IPS DF 6.9 (cell line): ENCODE results near the gene NXNL2.
A peak's percentile ranks its signal among the peaks of the same experiment; 100 is the strongest.

ENCODE experiments used
- DNase-seq: peaks from one replicate; pipeline ENCODE4 v3.0.0-alpha.2; 2013; ENCODE audit warnings: low read depth, low spot score
- H3K27ac ChIP-seq: one replicate; pipeline ENCODE4 v1.5.1; 2013; ENCODE audit warnings: low read length, control low read depth
- H3K27me3 ChIP-seq: 2 replicates; pipeline ENCODE4 v1.6.1; 2013; ENCODE audit warnings: mild to moderate bottlenecking, low read length; ENCODE audit not compliant: control insufficient read depth, insufficient read depth
- H3K36me3 ChIP-seq: 2 replicates; pipeline ENCODE4 v1.6.1; 2013; ENCODE audit warnings: low read length; ENCODE audit not compliant: control insufficient read depth, insufficient read depth
- H3K4me1 ChIP-seq: 2 replicates; pipeline ENCODE4 v1.6.1; 2013; ENCODE audit warnings: low read length; ENCODE audit not compliant: control insufficient read depth, insufficient read depth
- H3K4me3 ChIP-seq: 2 replicates; pipeline ENCODE4 v1.5.1; 2013; ENCODE audit warnings: mild to moderate bottlenecking, low read length
- H3K9me3 ChIP-seq: 2 replicates; pipeline ENCODE4 v1.6.1; 2013; ENCODE audit warnings: low read length, inconsistent platforms; ENCODE audit not compliant: control insufficient read depth, insufficient read depth
- WGBS: extraction: QIAGEN DNeasy Blood & Tissue Kit; methylation state at CpG from one replicate; pipeline ENCODE4 v1.1.7; 2013; ENCODE audit warnings: mixed read lengths, missing lambda C conversion rate; ENCODE audit not compliant: insufficient read length, insufficient coverage; 5-methylcytosine and 5-hydroxymethylcytosine counted together

NXNL2 gene

GRCh38 chr9:88531920-88532698 is 2.9 kb upstream of the NXNL2 start:
- Histone ChIP-seq H3K4me3 (peak overlapping the region; percentile 2; the same call in 1 of the 2 replicates), H3K4me1 (no peaks in the 10 kb centered on the region)

GRCh38 chr9:88533951-88534455 is 975 bp upstream of the NXNL2 start:
- Histone ChIP-seq H3K36me3 (no peaks in the 10 kb centered on the region), H3K9me3 (no peaks in the 10 kb centered on the region), H3K4me3 (peak overlapping the region; percentile 55; the same call in 1 of the 2 replicates), H3K27me3 (no peaks in the 10 kb centered on the region; the same call in 1 of the 2 replicates), H3K27ac (no peak overlapping the region), H3K4me1 (no peaks in the 10 kb centered on the region)
- no CpG with 5 or more reads among the region's 41 CpGs for WGBS
- DNase-seq = no peak

More at GRCh38 chr9:88531920-88532698, 2.9 kb upstream of the NXNL2 start:
- H3K9me3 ChIP-seq = no peaks in the 10 kb centered on the region
- no peak overlapping the region for H3K27ac ChIP-seq
- no peaks in the 10 kb centered on the region; the same call in 1 of the 2 replicates for H3K27me3 ChIP-seq
- no CpG with 5 or more reads among the region's 31 CpGs for WGBS
- H3K36me3 ChIP-seq = no peaks in the 10 kb centered on the region
- DNase-seq = peak; percentile 47

DNA sequence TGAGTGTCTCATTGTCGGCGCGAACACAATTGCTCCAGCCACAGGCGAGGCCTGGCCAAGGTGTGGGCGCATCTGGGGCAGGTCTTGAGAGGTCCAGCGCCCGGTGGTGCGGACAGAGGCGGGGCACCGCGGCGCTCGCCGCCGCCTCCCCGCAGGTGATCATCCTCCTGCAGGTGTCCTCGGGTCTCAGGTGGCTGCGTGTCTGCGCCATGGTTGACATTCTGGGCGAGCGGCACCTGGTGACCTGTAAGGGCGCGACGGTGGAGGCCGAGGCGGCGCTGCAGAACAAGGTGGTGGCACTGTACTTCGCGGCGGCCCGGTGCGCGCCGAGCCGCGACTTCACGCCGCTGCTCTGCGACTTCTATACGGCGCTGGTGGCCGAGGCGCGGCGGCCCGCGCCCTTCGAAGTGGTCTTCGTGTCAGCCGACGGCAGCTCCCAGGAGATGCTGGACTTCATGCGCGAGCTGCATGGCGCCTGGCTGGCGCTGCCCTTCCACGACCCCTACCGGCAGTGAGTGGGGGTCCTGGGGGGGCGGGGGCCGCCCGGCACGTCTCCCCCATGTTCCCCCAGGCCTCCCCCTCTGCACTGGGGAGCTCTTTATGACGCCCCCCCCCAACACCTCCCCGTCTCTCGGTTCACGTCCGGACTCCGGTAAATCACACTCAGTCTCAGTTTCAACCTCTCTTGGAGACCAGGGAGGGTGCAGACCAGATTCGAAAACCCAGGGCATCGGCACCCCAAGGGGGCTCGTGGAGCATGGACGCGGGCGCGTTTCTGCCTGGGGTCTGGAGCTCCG is 446 bp downstream of the NXNL2 start:
- no peaks in the 10 kb centered on the region; the same call in 1 of the 2 replicates for H3K27me3 ChIP-seq
- H3K27ac ChIP-seq = no peak overlapping the region
- H3K4me3 ChIP-seq = peak overlapping the region; percentile 55
- no CpG with 5 or more reads among the region's 75 CpGs for WGBS
- H3K4me1 ChIP-seq = no peaks in the 10 kb centered on the region
- no peaks in the 10 kb centered on the region for H3K9me3 ChIP-seq
- no peak for DNase-seq
- no peaks in the 10 kb centered on the region for H3K36me3 ChIP-seq

GRCh38 chr9:88536023-88536324 is 996 bp downstream of the NXNL2 start:
- no peak for DNase-seq
- no CpG with 5 or more reads among the region's 18 CpGs for WGBS
- H3K4me3 ChIP-seq = peak overlapping the region; percentile 55; the same call in 1 of the 2 replicates

DNA sequence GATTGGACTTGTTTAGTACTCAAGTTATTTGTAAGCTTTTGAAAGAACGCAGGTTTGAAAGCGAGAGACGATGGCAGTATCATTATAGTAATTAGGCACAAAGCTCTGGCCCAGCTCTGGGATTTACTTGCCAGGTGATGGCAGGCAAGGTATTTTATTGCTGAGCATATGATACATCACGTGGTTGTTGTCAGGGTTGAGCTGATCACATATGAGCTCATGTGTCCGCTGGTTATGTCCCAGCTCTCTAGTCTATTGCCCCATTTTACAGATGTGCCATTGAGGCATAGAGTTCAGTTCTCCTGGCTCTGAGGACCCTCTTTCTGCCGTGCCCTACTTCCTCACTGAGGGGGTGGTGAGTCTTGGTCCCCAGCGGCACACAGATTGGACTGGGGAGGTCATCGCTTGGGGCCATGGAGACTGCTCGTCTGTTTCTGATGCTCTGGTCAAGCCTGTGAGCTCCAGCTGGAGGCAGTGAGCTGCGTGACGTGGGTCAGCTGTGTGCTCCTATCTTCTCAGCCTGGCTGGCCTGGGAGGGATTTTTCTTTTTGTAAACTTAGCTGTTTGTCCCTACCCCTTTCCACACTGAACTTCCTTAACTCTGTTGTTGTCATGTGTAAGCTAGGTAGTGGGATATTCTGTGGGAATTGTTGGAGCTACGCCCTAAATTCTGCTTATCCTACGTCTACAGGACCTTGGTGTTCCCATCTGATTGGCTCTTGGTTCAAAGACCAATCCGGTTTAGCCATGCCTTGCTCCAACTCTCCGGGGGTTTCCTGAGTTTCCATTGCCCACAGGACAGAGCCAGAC is 2.2 kb downstream of the NXNL2 start:
- Histone ChIP-seq H3K4me3 (no peak overlapping the region), H3K4me1 (no peaks in the 10 kb centered on the region), H3K36me3 (no peaks in the 10 kb centered on the region), H3K9me3 (no peaks in the 10 kb centered on the region), H3K27ac (no peak overlapping the region), H3K27me3 (no peaks in the 10 kb centered on the region; the same call in 1 of the 2 replicates)
- WGBS = no CpG with 5 or more reads among the region's 15 CpGs
- no peak for DNase-seq

More at GRCh38 chr9:88536023-88536324, 996 bp downstream of the NXNL2 start:
- Histone ChIP-seq H3K27me3 (no peaks in the 10 kb centered on the region; the same call in 1 of the 2 replicates), H3K9me3 (no peaks in the 10 kb centered on the region), H3K36me3 (no peaks in the 10 kb centered on the region), H3K4me1 (no peaks in the 10 kb centered on the region), H3K27ac (no peak overlapping the region)

- DNase-seq = no peak
- Histone ChIP-seq H3K9me3 (no peaks in the 10 kb centered on the region), H3K36me3 (no peaks in the 10 kb centered on the region), H3K27ac (no peak overlapping the region), H3K4me3 (no peak overlapping the region), H3K4me1 (no peaks in the 10 kb centered on the region), H3K27me3 (no peaks in the 10 kb centered on the region; the same call in 1 of the 2 replicates)
- WGBS = no CpG with 5 or more reads among the region's 1 CpG
Observed at GRCh38 chr9:88537761-88538091, 2.7 kb downstream of the NXNL2 start.

GRCh38 chr9:88538311-88539085 is 3.5 kb downstream of the NXNL2 start:
- DNase-seq = no peak
- H3K4me3 ChIP-seq = no peak overlapping the region
- H3K27me3 ChIP-seq = no peaks in the 10 kb centered on the region; the same call in 1 of the 2 replicates
- H3K36me3 ChIP-seq = no peaks in the 10 kb centered on the region
- no peaks in the 10 kb centered on the region for H3K4me1 ChIP-seq
- no peak overlapping the region for H3K27ac ChIP-seq
- no peaks in the 10 kb centered on the region for H3K9me3 ChIP-seq
- WGBS = no CpG with 5 or more reads among the region's 10 CpGs

- H3K9me3 ChIP-seq = no peaks in the 10 kb centered on the region
- no peaks in the 10 kb centered on the region for H3K4me1 ChIP-seq
- H3K4me3 ChIP-seq = no peak overlapping the region
- no peak overlapping the region for H3K27ac ChIP-seq
- no peaks in the 10 kb centered on the region for H3K36me3 ChIP-seq
- no peak for DNase-seq
- WGBS = no CpG with 5 or more reads among the region's 6 CpGs
- no peaks in the 10 kb centered on the region; the same call in 1 of the 2 replicates for H3K27me3 ChIP-seq
Observed at GRCh38 chr9:88539246-88539645, 4.3 kb downstream of the NXNL2 start.

- Histone ChIP-seq H3K9me3 (no peaks in the 10 kb centered on the region), H3K4me1 (peaks cover under 1% of the 10 kb centered on the region; the same call in 1 of the 2 replicates), H3K27ac (no peak overlapping the region), H3K36me3 (no peaks in the 10 kb centered on the region), H3K27me3 (no peaks in the 10 kb centered on the region; the same call in 1 of the 2 replicates), H3K4me3 (no peak overlapping the region)
- no CpG with 5 or more reads among the region's 10 CpGs for WGBS
- DNase-seq = no peak
Observed at GRCh38 chr9:88540251-88540763, 5.3 kb downstream of the NXNL2 start.
